GM21529 (cell line): ENCODE measurements around the gene LYL1.
A peak's percentile ranks its signal among the peaks of the same experiment; 100 is the strongest.

Source experiments
- ATAC-seq: cut with Tn5 transposase; IDR thresholded peaks from one replicate; pipeline ENCODE4 v1.9.1; 2021; ENCODE audit not compliant: unreplicated experiment

LYL1 gene

DNA sequence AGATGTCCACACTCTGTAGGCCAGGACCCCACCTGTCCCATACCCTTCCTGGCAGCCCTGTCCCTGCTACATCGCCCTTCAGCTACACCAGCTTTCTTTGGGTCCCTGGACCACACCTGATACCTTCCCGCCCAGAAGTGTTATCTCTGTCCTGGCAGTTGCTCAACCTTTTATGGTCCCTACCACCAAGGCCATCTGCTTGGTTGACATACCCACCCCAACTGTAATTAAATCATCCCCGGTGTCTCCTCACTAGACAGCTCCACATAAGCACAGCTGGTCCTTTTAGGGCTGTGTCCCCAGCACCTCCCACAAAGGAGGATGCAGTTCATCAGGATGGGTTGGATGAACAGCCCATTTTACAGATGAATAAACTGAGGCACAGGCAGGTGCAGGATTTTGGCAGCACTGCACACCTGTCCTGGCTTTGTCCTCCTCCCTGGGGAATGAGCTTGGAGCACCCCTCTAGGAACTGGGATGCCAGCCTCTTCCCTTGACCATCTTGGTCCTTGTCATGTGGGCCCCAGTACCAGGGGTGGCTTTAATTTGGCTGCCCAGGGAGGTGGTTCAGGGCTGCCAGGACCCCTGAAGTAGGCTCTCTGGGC is 28.3 kb upstream of the LYL1 start:
- no peak for ATAC-seq

DNA sequence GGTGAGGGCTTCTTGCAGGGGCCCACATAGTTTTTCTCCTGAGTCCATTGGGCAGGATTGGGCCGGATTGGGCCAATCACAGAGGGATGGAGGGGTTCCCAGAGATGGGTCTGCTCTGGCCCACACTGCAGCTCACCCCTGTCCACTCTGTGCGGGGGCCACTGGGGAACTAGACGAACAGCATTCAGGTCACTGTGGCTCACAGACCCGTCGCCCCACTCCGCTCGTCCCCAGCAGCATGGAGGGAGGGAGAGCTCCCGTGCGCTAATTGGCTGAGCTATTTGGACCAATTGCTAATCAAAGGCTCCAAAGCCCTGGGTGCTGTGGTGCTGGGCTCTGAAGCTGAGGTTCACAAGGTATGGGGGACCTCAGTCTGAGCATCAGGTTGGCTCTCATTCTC is 26.7 kb upstream of the LYL1 start:
- no peak for ATAC-seq

- no peak for ATAC-seq
Measured at GRCh38 chr19:13128583-13128982, 25.9 kb upstream of the LYL1 start.

GRCh38 chr19:13127811-13128575 is 25.3 kb upstream of the LYL1 start:
- no peak for ATAC-seq

- no peak for ATAC-seq
Measured at GRCh38 chr19:13127051-13127450, 24.4 kb upstream of the LYL1 start.

DNA sequence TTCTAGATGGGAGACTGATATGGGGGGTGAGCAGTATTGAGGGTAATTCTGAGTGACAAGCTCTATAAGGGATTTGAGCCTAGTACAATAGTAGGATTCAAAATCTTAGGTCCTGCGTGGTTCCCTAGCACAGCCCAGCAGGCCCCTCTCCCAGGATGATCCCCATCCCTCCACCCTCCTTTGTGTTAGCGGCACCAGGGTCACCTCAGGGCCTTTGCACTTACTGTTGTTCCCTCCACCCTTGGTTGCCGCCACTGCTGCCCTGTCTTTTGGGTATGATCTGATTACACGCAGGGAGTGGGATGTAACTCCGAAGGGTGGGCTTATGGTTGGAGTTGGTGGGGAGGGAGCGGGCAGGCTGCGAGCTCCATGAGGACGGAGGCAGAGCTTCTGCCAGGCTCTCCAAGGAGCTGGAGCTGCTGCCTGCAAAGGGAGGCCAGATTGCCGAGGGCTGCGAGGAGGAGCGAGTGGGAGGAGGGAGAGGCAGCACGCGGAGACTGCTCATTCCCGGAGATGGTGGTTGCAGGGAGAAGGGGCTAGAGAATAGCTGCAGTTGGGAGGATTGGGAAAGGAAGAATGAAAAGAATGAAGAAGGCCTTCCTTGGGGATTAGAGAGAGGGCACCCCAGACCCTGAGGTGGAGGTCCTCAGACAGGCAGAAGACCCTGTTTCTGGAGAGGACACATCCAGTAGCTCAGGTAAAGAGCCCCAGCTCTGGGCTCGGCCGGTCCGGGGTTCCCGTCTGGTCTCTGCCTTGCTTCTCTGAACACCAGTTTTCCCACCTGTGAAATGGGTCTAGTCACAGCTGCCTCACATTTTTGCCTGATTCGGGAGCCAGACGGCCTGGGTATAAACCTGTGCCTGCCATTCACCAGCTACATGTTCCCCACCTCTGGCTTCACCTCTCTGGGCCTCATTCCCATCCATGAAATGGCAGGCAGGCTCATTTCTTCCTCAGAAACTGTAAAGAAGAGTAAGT is 20.6 kb upstream of the LYL1 start:
- no peak for ATAC-seq

- no peak for ATAC-seq
Measured at GRCh38 chr19:13122275-13122878, 19.7 kb upstream of the LYL1 start.

GRCh38 chr19:13121551-13122274 is 19.1 kb upstream of the LYL1 start:
- no peak for ATAC-seq

GRCh38 chr19:13120817-13121216 is 18.2 kb upstream of the LYL1 start:
- no peak for ATAC-seq

DNA sequence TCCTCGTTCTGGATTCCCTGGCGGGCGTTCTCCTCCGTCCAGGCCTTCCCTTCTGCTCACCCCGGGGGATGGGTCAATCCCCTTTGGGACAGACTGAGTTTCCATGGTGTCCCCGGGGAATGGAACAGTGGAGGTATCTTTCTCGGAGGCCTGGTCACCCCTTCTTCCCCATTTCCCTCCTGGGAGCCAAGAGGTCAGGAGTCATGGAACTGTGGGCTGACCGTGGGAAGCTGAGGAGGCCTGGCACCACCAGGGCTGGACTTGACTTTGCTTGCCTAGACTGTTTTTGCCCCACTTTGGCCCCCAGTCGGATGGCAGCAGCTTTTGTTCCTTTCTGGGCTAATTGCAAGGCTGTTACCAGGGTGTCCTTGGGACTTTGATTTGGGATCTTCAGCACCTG is 17.4 kb upstream of the LYL1 start:
- no peak for ATAC-seq

- ATAC-seq: no peak
Measured at GRCh38 chr19:13119627-13120026, 17.0 kb upstream of the LYL1 start.

GRCh38 chr19:13118424-13119193 is 16.0 kb upstream of the LYL1 start:
- peak; percentile 2 for ATAC-seq

DNA sequence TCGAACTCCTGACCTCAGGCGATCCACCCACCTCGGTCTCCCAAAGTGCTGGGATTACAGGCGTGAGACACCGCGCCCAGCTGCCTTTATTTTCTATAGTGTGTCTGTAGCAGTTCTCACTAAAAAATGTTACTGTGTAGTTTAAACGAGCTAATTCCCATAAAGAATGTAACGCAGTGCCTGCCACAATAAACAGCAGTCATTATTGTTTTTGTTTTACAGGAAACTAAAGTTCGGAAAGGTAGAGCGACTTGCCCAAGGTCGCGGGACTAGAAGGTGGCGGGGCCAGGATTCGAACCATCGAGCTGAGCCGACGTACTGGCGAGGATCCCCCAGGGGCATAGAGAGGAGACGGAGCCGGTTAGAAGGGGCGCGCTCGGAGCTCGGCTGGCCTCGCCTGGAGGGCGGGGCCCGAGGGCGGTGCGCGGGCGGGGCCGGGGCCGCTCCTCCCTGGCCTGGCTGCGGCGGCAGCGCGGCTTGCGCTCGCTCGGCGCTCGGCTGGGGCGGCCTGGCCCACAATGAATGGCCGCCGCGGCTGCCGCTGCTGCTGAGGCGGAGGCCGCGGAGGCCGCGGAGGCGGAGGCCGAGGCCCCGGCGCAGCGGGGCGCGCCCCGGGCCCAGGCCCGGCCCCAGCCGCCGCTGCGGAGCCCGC is 15.2 kb upstream of the LYL1 start, which contains the start of gene NACC1:
Gene NACC1 (plus strand): TSS at position 493 of the 652 bp plus-strand sequence. CDS start 16,944 bp downstream, outside the sequence.
- ATAC-seq: peak; percentile 48

- ATAC-seq: no peak
Measured at GRCh38 chr19:13117176-13117771, 14.6 kb upstream of the LYL1 start.

DNA sequence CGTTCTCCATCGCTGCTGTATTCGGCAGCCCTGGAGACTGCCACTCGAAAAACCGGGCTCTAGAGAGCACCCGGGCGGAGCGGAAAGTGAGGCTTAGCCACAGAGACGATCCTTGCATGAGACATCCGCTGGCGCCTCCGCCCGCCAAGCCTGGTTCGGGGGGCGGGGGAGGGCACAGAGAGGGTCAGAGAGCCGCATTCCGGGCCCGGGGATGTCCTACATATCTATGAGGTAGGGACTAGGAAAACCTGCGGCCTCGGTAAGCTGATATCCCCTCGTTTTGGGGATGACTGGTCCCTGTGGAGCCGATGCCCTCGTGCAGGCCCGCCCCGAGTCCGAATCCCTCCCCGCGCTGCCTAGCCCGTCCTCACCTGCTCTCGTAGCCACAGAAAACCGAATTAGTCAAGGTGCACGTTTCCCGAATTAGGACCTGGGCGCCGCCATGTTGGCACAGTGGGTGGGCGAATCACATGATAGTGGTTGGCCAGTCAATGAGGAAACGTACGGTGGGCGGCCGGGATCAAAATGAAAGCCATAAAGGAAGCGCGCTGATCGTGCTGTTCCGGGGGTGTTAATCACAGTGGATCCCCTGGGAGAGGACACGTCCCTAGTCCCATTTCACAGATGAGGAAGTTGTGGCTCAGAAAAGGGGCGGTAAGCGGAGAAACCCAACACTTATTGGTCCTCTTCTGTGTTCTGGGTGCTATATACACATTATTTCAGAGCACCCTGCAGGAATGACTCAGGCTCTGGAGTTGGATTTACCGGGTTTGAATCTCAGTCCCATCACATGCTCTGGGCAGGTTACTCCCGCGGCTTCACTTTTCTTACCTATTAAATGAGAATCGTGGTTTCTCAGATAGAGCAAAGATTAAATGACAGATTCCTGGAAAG is 13.9 kb upstream of the LYL1 start, which contains the start of gene TRMT1:
Gene TRMT1 (minus strand): TSS at position 459 of the 894 bp plus-strand sequence. CDS start 341 bp downstream, at position 118.
- peak; percentile 48 for ATAC-seq

DNA sequence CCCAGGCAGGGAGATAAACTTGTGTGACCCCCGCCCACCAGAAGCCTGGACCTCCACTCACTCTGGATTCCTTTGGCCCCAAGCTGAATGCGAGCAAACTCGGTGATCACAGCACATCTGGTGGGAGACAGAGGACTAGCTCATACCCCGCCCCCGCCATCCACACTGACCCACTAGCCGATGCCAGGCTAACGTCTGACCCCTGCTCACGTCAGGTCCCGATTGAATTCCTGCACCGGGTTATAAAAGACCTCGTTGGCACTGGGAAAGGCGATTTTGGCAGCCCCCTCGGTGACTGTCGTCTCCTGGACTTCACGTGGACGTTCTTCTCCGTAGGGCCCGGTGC is 13.3 kb upstream of the LYL1 start:
- ATAC-seq: no peak

- no peak for ATAC-seq
Measured at GRCh38 chr19:13112555-13112954, 9.9 kb upstream of the LYL1 start.
